GM12878 (cell line): ENCODE data around the gene FBLN7. TPM values are rescaled to one million over a fixed set of nuclear protein-coding genes. Genes with fewer than 3 reads are reported as not detected.

Experiments
- ATAC-seq: fragments of 200-7000 bp; cut with Tn5 transposase; 3 replicates; pipeline ENCODE4 v1.9.1; 2020; ENCODE audit warnings: mild to moderate bottlenecking, moderate library complexity
- BruUV-seq: library from RNA; stranded (reverse); fragments of 400-500 nt; replicated peaks from 2 replicates; lab custom pipeline; 2021; lab: Mats Ljungman, UMichigan
- CTCF ChIA-PET: fragments of 300-600 bp; sonication (Branson Sonifier 250); formaldehyde crosslinking; extraction: SDS; loops from one replicate; lab custom pipeline; 2021; ENCODE audit warnings: inconsistent platforms; lab: Yijun Ruan, JAX
- POLR2A ChIA-PET: fragments of 350-600 bp; formaldehyde crosslinking; extraction: SDS; loops from one replicate; lab custom pipeline; 2021; ENCODE audit warnings: inconsistent platforms; lab: Charles Lee
- RAD21 ChIA-PET: fragments of 300-600 bp; sonication (Branson Sonifier 250); formaldehyde crosslinking; loops from one replicate; lab custom pipeline; 2023; ENCODE audit warnings: antibody characterized with exemption; ENCODE audit not compliant: unreplicated experiment; lab: Charles Lee
- SMC1A ChIA-PET: fragments of 300-600 bp; sonication (Branson Sonifier 250); formaldehyde crosslinking; loops from one replicate; lab custom pipeline; 2023; ENCODE audit not compliant: unreplicated experiment, uncharacterized antibody; lab: Charles Lee
- DNase-seq: peaks from one replicate; pipeline ENCODE4 v3.0.0-alpha.2; 2011; ENCODE audit warnings: low read depth, low spot score
- FAIRE-seq: peaks from 3 replicates; lab custom pipeline; 2011; peaks lifted over from hg19 to GRCh38; lab: Jason Lieb, UNC
- H2AFZ ChIP-seq: 2 replicates; pipeline ENCODE4 v1.6.0; 2011; ENCODE audit warnings: low read depth, low read length, control low read depth; ENCODE audit not compliant: control insufficient read depth
- H3K27ac ChIP-seq: 2 replicates; pipeline ENCODE4 v1.5.1; 2011; ENCODE audit warnings: control low read depth; ENCODE audit not compliant: control insufficient read depth, insufficient read depth
- H3K27me3 ChIP-seq, 2 experiments: replicated peaks in 1 of 2; 2 replicates each; pipeline versions ENCODE4 v1.6.0 to v1.6.1; 2011; ENCODE audit warnings: low read length in 1 of 2; ENCODE audit not compliant: control insufficient read depth in 2 of 2, insufficient read depth in 2 of 2
- H3K36me3 ChIP-seq, 2 experiments: 2 replicates each; pipeline ENCODE4 v1.5.1; 2011; ENCODE audit warnings: low read length in 1 of 2; ENCODE audit not compliant: control insufficient read depth in 2 of 2, insufficient read depth in 2 of 2
- H3K4me1 ChIP-seq: 2 replicates; pipeline ENCODE4 v1.6.1; 2011; ENCODE audit warnings: mild to moderate bottlenecking, low read length, moderate library complexity, mixed read lengths; ENCODE audit not compliant: control insufficient read depth, insufficient read depth
- H3K4me2 ChIP-seq: 2 replicates; pipeline ENCODE4 v1.6.0; 2011; ENCODE audit warnings: control low read depth; ENCODE audit not compliant: control insufficient read depth, insufficient read depth
- H3K4me3 ChIP-seq: fragments of 200-600 bp; sonication (generic); 2 replicates; pipeline ENCODE4 v1.5.1; 2016
- H3K79me2 ChIP-seq: 2 replicates; pipeline ENCODE4 v1.6.0; 2011; ENCODE audit warnings: low read length; ENCODE audit not compliant: control insufficient read depth, insufficient read depth
- H3K9ac ChIP-seq: 2 replicates; pipeline ENCODE4 v1.8.0; 2011; ENCODE audit warnings: low read length, control low read depth, mixed read lengths; ENCODE audit not compliant: control insufficient read depth, insufficient read depth
- H3K9me3 ChIP-seq: replicated peaks from 3 replicates; pipeline ENCODE4 v1.5.1; 2011; ENCODE audit warnings: mild to moderate bottlenecking, low read length; ENCODE audit not compliant: control insufficient read depth, insufficient read depth
- H4K20me1 ChIP-seq: 2 replicates; pipeline ENCODE4 v1.6.0; 2011; ENCODE audit not compliant: control insufficient read depth, insufficient read depth
- PML ChIP-seq: IDR thresholded peaks from 2 replicates; pipeline ENCODE4 v1.6.1; 2012; ENCODE audit warnings: low read length, inconsistent platforms
- RAD21 ChIP-seq: IDR thresholded peaks from 2 replicates; pipeline ENCODE4 v1.6.1; 2011; ENCODE audit warnings: mild to moderate bottlenecking, low read depth, low read length, moderate library complexity; ENCODE audit not compliant: insufficient read depth
- RCOR1 ChIP-seq: conservative IDR thresholded peaks from 2 replicates; pipeline ENCODE4 v1.6.1; 2012; ENCODE audit warnings: low read depth, low read length, improper control_type of control experiment
- SMAD5 ChIP-seq: IDR thresholded peaks from 2 replicates; pipeline ENCODE4 v1.6.1; 2016; ENCODE audit warnings: antibody characterized with exemption, low read depth
- STAT1 ChIP-seq: fragments of 450-650 bp; conservative IDR thresholded peaks from 2 replicates; pipeline ENCODE4 v1.6.1; 2014; ENCODE audit warnings: antibody characterized with exemption, mild to moderate bottlenecking
- WGBS: methylation state at CpG from one replicate; pipeline ENCODE4 v1.1.6; 2016; ENCODE audit warnings: low lambda C conversion rate; ENCODE audit not compliant: insufficient replicate concordance, insufficient coverage; ENCODE audit errors: missing lambda C conversion rate; 5-methylcytosine and 5-hydroxymethylcytosine counted together
- in situ Hi-C: fragments of 300-500 bp; cut with MboI; formaldehyde crosslinking; loops from 9 replicates; pipeline ENCODE4 v1.14.3; 2018; ENCODE audit warnings: mixed read lengths
- intact Hi-C: fragments of 100-400 bp; cut with micrococcal nuclease; formaldehyde crosslinking; loops from one replicate; pipeline ENCODE4 v1.14.2; 2022; ENCODE audit not compliant: unreplicated experiment
- polyA plus RNA-seq, 11 experiments: library from polyadenylated mRNA; depleted of rRNA in 4 of 11; unstranded in 6 of 11; stranded (reverse) in 5 of 11; fragments of >200 nt; fragmentation: Nextera tagmentation in 4 of 11; fragmentation: Illumina TruSeq in 1 of 11; extraction: Ambion mirVana in 4 of 11; extraction: Trizol in 1 of 11; gene quantifications; 1 replicate in 1 of 11; 2 replicates in 10 of 11; pipeline versions ENCODE4 v1.2.1 to v1.2.3, GENCODE V29; 2011 to 2016; ENCODE audit warnings: inconsistent platforms in 2 of 11, missing spikeins in 2 of 11, low read depth in 1 of 11
- total RNA-seq, 4 experiments: library from RNA; depleted of rRNA in 3 of 4; stranded (reverse); fragments of >200 nt in 3 of 4; fragmentation: Illumina TruSeq in 1 of 4; extraction: Trizol in 1 of 4; gene quantifications; 2 replicates each; pipeline versions ENCODE4 v1.2.1 to v1.2.3, GENCODE V29; 2013 to 2021

Gene FBLN7
- total and polyA plus RNA-seq, 10 of the 15 experiments (the other 5 are each of a cell fraction or from before 2014, with no cell fraction given), result 0.01 to 0.10 (median 0.01) TPM; not detected in 7

- TF ChIP-seq PML, result no peak
- TF ChIP-seq, all 136 proteins: peak for 0
Observed at GRCh38 chr2:112151271-112151670, 13.1 kb downstream of the FBLN7 start (continued).

GRCh38 chr2:112151701-112152440 lies 13.7 kb downstream of the FBLN7 start:
- H3K36me3 ChIP-seq, result no peaks in the 10 kb centered on the region
- 83% methylated on average over 18 of the region's 18 CpGs for WGBS
- no peaks in the 10 kb centered on the region for H3K79me2 ChIP-seq
- no peaks in the 10 kb centered on the region for H3K9me3 ChIP-seq
- no peak overlapping the region for H3K9ac ChIP-seq
- ATAC-seq (no peak), DNase-seq (no peak), FAIRE-seq (no peak)
- H3K4me3 ChIP-seq, result no peak overlapping the region
- H3K4me1 ChIP-seq, result no peaks in the 10 kb centered on the region
- H4K20me1 ChIP-seq, result no peaks in the 10 kb centered on the region
- POLR2A ChIA-PET, result no interaction called here
- in situ Hi-C loops, result no loop called here
- RAD21 ChIA-PET, result no interaction called here
- H3K4me2 ChIP-seq, result no peak overlapping the region
- no peak overlapping the region for H3K27ac ChIP-seq
- TF ChIP-seq RCOR1 (no peak), STAT1 (no peak), RAD21 (no peak), SMAD5 (no peak)
- intact Hi-C loops, result no loop called here
- CTCF ChIA-PET, result no interaction called here
- SMC1A ChIA-PET, result interaction anchor here (1.3 kb wide), 1 partner anchor 8 kb away, joined by 3 read pairs; no protein-coding TSS in a partner anchor
- no peak overlapping the region for H2AFZ ChIP-seq
- H3K27me3 ChIP-seq, result no peaks in the 10 kb centered on the region; a peak in 1 of 4 replicates
- BruUV-seq, result no TSS peak
